Activated T-cell treated with anti-CD3 and anti-CD28 coated beads, Interleukin-2, amount 50 U/mL, for 72 hours (primary cell): ENCODE results near the gene SLC51B. TPM values are rescaled to one million over a fixed set of nuclear protein-coding genes. Genes with fewer than 3 reads are reported as not detected.
A peak's percentile ranks its signal among the peaks of the same experiment; 100 is the strongest.
"Not testable (repeated sequence)": the region's sequence is repeated elsewhere in the genome, so short reads cannot be mapped to it uniquely, and the experiment has no call there.

ENCODE experiments used
- ATAC-seq, 2 donors: fragments of 150-1000 bp; cut with Tn5 transposase; replicated peaks in 1 of 2; 2 replicates each; pipeline ENCODE4 v1.10.0; 2021; ENCODE audit warnings: moderate library complexity in 2 of 2, mild to moderate bottlenecking in 1 of 2
- DNase-seq, 2 donors: peaks; one replicate each; pipeline ENCODE4 v3.0.0; 2021 to 2022; ENCODE audit warnings: mixed read lengths in 1 of 2
- H3K27ac Mint-ChIP-seq: one replicate; pipeline ENCODE4 v1.8.0; 2022; ENCODE audit warnings: mild to moderate bottlenecking, moderate library complexity, mixed read lengths
- H3K27me3 Mint-ChIP-seq: one replicate; pipeline ENCODE4 v1.8.0; 2022; ENCODE audit warnings: low read depth, mixed read lengths
- H3K36me3 Mint-ChIP-seq, 2 donors: one replicate each; pipeline ENCODE4 v1.8.0; 2022; ENCODE audit warnings: mixed read lengths in 2 of 2, mild to moderate bottlenecking in 1 of 2; ENCODE audit not compliant: insufficient read depth in 2 of 2
- H3K4me1 Mint-ChIP-seq: one replicate; pipeline ENCODE4 v1.8.0; 2022; ENCODE audit warnings: low read depth, mixed read lengths
- H3K4me3 Mint-ChIP-seq, 2 donors: one replicate each; pipeline ENCODE4 v1.8.0; 2022; ENCODE audit warnings: mild to moderate bottlenecking in 2 of 2, mixed read lengths in 2 of 2, moderate library complexity in 2 of 2
- H3K9me3 Mint-ChIP-seq, 2 donors: one replicate each; pipeline ENCODE4 v1.8.0; 2022; ENCODE audit warnings: mixed read lengths in 2 of 2
- total RNA-seq, 2 donors: library from RNA; stranded (reverse); gene quantifications; one replicate each; pipeline ENCODE4 v1.2.3, GENCODE V29; 2022

SLC51B gene
- total RNA-seq, 2 donors from 2014 or later, result not detected

DNA sequence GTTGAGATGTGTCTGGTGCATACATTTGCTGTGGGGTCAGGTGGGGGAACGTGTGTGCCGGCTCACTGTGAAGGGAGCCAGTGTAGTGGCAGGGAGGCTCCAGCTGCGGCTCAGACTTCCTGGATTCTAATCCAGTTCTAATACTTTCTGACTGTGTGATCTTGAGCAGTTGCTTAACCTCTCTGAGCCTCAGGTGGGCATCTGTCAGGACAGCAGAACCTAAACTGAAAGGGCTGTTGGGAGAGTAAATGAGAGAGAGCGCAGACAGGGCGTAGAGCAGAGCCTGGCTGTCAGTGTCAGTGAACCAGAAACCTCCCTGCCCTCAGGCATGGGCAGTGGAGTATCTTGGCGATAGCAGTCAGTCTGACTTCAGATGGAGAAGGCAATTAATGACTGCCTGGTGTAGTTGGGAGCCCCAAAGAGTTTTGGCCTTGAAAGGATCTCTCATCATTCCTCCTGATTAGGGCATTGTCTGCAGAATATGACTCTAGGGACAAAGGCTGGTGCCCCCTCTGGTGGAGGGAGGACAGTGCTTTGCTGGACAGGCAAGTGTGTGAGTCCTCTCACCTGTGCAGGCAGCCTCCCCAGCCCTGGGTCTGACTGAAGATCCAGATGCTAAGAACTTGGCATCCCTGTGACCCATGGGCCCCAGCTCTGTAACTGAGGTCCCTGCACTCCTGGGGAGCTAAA is 40.9 kb downstream of the SLC51B start:
- DNase-seq (peak; percentile 10 to 14), ATAC-seq (peak in 1 of 2 donors; percentile 24)
- Mint-ChIP-seq H3K9me3 (no peaks in the 10 kb centered on the region), H3K36me3 (no peaks in the 10 kb centered on the region), H3K27ac (no peak overlapping the region), H3K27me3 (peaks cover 21% of the 10 kb centered on the region), H3K4me1 (peaks cover 15% of the 10 kb centered on the region), H3K4me3 (no peak overlapping the region)

GRCh38 chr15:65086680-65087111 is 41.5 kb downstream of the SLC51B start:
- no peaks in the 10 kb centered on the region for H3K9me3 Mint-ChIP-seq
- ATAC-seq, result no peak
- peaks cover 21% of the 10 kb centered on the region for H3K27me3 Mint-ChIP-seq
- peaks cover 13% of the 10 kb centered on the region for H3K4me1 Mint-ChIP-seq
- no peaks in the 10 kb centered on the region for H3K36me3 Mint-ChIP-seq
- H3K4me3 Mint-ChIP-seq, result no peak overlapping the region
- H3K27ac Mint-ChIP-seq, result no peak overlapping the region
- DNase-seq, result no peak

- Mint-ChIP-seq H3K9me3 (no peaks in the 10 kb centered on the region), H3K27ac (no peak overlapping the region), H3K36me3 (no peaks in the 10 kb centered on the region), H3K4me1 (peaks cover 6% of the 10 kb centered on the region), H3K4me3 (no peak overlapping the region), H3K27me3 (peaks cover 19% of the 10 kb centered on the region)
- DNase-seq (no peak), ATAC-seq (no peak)
These were observed 42.2 kb downstream of the SLC51B start for GRCh38 chr15:65087411-65087810.

DNA sequence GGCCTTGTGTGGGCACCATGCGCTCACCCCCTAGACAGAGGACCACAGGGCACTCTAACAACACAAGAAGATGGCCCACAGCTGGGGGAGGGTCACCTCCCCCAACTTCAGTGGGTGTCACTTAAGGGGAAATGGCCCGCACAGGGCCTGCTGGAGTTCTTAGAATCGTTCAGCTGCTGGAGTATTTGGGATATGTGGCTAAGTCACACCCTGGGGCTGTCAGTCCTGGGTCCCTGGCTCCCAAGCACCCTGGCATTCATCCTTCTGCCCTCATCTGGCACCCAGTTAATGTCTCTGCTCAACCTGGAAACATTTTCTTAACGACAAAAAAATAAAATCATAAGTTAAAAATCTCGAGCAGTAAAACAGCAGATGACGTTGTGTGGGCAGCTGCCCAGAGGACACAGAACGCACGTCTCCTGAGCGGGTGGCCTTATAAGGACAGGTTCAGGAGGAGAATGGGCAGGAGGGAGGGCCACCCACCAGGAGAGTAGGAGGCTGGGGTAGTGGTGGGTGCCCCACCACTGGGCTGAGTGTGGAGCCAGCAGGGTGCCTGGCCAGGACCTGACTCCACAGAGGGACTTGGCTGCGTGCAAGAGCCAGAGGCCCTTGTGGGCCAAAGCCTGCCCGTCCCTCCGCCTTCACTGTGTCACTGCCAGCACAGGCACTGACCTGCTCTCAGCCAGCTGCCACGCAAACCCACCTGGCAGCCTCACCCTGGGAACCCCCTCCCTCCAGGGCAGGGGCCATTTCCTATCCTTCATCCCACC is 42.9 kb downstream of the SLC51B start:
- ATAC-seq, result no peak
- H3K27me3 Mint-ChIP-seq, result peaks cover 13% of the 10 kb centered on the region
- no peaks in the 10 kb centered on the region for H3K9me3 Mint-ChIP-seq
- H3K4me3 Mint-ChIP-seq, result no peak overlapping the region
- no peak overlapping the region for H3K27ac Mint-ChIP-seq
- H3K36me3 Mint-ChIP-seq, result no peaks in the 10 kb centered on the region
- DNase-seq, result no peak
- no peaks in the 10 kb centered on the region for H3K4me1 Mint-ChIP-seq

DNA sequence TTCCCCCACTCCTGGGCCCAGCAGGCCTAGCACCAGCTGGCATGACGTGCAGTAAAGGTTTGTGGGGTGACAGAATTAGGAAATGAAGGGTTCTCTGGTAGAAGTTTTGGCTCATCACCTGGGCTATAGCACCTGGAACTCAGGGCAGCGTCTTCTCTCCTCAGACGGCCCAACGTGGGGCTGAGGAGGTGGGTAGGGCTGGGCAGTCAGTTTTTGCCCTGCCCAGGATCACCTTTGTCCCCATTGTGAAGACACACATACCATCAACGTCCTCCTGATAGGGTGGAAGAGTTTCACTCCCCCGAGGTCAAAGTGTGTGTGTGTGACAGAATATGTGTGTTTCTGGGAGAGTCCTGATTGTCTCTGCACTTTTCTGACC is 43.4 kb downstream of the SLC51B start:
- ATAC-seq (no peak), DNase-seq (no peak)
- Mint-ChIP-seq H3K4me1 (no peaks in the 10 kb centered on the region), H3K27ac (no peak overlapping the region), H3K27me3 (peaks cover 10% of the 10 kb centered on the region), H3K9me3 (no peaks in the 10 kb centered on the region), H3K4me3 (no peak overlapping the region), H3K36me3 (no peaks in the 10 kb centered on the region)

GRCh38 chr15:65089206-65089824 is 44.1 kb downstream of the SLC51B start:
- ATAC-seq, result no peak
- Mint-ChIP-seq H3K36me3 (no peaks in the 10 kb centered on the region), H3K27ac (no peak overlapping the region), H3K9me3 (no peaks in the 10 kb centered on the region), H3K4me1 (no peaks in the 10 kb centered on the region), H3K27me3 (peaks cover 3% of the 10 kb centered on the region), H3K4me3 (no peak overlapping the region)
- no peak for DNase-seq

DNA sequence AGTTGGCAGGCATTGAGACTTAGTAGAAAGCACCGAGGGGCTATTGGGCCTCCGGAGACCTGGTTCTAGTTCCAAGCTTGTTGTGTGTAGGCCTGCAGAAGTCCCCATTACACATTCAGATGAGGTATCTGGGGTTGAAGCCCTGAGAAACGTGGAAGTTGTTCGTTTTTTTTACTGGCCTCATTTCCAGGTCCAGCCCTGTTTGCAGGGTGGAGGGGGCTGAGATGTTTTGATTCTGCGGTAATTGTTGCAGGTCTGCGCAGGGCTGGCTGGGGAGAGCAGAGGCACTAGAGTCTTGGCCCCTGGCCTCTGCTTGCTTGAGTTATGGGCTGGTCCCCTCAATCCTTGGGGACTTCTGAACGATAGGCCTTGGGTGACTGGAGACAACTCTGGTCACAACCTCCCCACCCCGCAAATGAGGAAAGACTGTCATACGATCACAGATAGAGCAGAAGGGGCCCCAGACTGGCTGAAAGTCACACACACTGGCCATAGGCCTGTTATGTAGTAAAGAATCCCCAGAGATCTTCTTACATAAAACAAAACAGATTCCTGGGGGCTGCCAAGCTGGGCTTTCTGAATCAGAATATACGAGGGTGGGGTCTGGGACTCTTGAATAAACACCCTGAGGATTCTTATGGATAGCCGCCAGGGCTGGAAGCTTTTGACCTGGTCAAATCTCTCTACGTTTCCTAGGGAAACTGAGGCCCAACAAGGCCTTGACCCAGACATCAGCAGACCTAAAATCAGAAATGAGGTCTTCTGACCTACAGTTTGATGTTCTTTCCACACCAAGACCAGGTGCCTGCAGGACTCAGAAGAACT is 47.0 kb downstream of the SLC51B start:
- no peaks in the 10 kb centered on the region for H3K9me3 Mint-ChIP-seq
- no peaks in the 10 kb centered on the region for H3K27me3 Mint-ChIP-seq
- DNase-seq (no peak), ATAC-seq (no peak)
- no peaks in the 10 kb centered on the region for H3K4me1 Mint-ChIP-seq
- no peak overlapping the region for H3K4me3 Mint-ChIP-seq
- no peak overlapping the region for H3K27ac Mint-ChIP-seq
- no peaks in the 10 kb centered on the region for H3K36me3 Mint-ChIP-seq

DNA sequence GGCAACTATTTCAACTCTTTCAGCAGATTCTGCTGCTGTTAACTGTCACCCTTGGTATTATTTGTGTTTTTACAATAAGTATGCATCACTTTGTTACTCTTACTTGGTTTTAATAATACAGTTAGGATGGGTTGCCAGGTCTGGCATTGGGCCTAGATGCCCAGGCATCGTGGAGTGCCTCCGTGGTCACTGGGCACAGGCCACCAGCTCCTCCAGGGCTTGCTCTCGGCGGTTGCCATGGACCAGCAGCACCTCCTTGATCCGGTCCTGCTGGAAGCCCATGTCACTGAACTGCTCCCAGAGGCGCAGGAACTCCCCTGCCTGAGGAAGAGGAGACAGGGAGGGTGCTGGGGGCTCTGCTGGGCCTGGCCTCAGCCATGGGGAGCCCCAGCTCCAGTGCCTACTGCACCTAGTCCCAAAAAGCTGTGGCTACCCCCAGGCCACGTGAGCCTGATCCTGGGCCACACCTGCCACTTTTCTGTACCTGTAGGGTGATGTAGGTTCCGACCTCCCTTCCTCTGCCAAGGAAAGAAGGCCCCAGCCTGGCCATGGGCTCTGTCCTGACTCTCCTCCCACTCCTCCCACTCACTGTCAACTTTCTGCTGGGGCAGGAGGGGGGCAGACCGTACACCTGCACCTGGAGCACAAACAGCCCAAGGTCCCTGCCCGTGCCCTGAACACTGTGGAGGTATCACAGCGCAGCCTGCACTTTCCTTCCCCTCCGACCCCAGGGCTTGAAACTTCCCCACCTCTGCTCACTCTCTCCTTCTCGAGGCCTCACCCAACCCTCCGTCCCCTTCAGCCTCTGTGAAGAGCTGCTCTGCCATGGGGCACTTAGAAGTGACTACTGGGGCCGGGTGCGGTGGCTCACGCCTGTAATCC is 48.0 kb downstream of the SLC51B start:
- Mint-ChIP-seq H3K9me3 (no peaks in the 10 kb centered on the region), H3K27ac (peak overlapping the region; percentile 46), H3K36me3 (no peaks in the 10 kb centered on the region), H3K4me1 (no peaks in the 10 kb centered on the region), H3K27me3 (no peaks in the 10 kb centered on the region), H3K4me3 (no peak overlapping the region)
- ATAC-seq, result no peak
- no peak for DNase-seq

- not testable (repeated sequence) for H3K4me1 Mint-ChIP-seq, ATAC-seq, DNase-seq, H3K27ac Mint-ChIP-seq, H3K4me3 Mint-ChIP-seq, H3K27me3 Mint-ChIP-seq, H3K36me3 Mint-ChIP-seq, H3K9me3 Mint-ChIP-seq
These were observed 48.6 kb downstream of the SLC51B start for GRCh38 chr15:65093793-65094170.

GRCh38 chr15:65094294-65094995 is 49.3 kb downstream of the SLC51B start:
- H3K4me3 Mint-ChIP-seq, result no peak overlapping the region
- no peaks in the 10 kb centered on the region for H3K4me1 Mint-ChIP-seq
- H3K9me3 Mint-ChIP-seq, result no peaks in the 10 kb centered on the region
- DNase-seq, result no peak
- no peaks in the 10 kb centered on the region for H3K36me3 Mint-ChIP-seq
- no peak for ATAC-seq
- no peak overlapping the region for H3K27ac Mint-ChIP-seq
- H3K27me3 Mint-ChIP-seq, result no peaks in the 10 kb centered on the region

DNA sequence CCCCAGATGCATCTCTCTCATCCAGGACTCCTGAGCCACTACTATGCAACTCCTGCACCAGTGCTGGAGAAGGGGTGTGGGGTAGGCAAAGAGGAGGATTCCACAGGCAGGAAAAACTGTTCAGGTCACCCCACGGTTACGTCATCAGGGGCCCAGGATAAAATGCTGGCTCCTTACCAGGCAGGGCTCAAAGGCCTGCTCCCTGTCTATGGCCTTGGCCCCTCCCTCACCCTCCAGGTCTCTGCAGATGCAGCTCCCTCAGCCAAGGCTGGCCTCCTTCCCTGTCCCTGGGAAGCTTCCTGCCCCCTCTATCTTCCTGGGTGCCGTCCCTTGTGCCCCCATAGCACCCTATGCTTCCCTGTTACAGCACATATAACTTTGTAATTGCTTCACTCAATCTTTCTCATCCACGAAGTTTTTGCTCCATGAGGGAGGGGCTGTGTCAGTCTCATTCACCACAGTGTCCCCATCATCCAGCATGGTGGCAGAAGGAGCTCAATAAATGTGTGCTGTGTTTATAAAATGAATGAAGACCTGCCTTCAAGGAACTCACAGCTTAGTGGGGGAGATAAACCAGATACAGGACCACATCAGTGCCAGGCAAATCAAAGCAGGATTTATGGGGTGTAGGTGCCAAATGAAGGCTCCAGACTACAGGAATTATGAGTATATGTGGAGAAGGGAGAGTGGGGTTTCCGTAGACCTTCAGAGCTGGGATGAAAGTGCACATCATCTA is 50.0 kb downstream of the SLC51B start:
- DNase-seq (no peak), ATAC-seq (no peak)
- H3K4me3 Mint-ChIP-seq, result no peak overlapping the region
- no peaks in the 10 kb centered on the region for H3K36me3 Mint-ChIP-seq
- H3K27me3 Mint-ChIP-seq, result no peaks in the 10 kb centered on the region
- no peaks in the 10 kb centered on the region for H3K9me3 Mint-ChIP-seq
- H3K27ac Mint-ChIP-seq, result no peak overlapping the region
- H3K4me1 Mint-ChIP-seq, result no peaks in the 10 kb centered on the region
